HG02938 (cell line): ENCODE measurements around the gene NLRX1.
A peak's percentile ranks its signal among the peaks of the same experiment; 100 is the strongest.
"Not testable (repeated sequence)": the region's sequence is repeated elsewhere in the genome, so short reads cannot be mapped to it uniquely, and the experiment has no call there.

ENCODE experiments used
- ATAC-seq: cut with Tn5 transposase; IDR thresholded peaks from one replicate; pipeline ENCODE4 v1.9.1; 2021; ENCODE audit warnings: mild to moderate bottlenecking, moderate library complexity; ENCODE audit not compliant: unreplicated experiment

NLRX1 gene

GRCh38 chr11:119184399-119184798, 15.9 kb downstream of the NLRX1 start:
- ATAC-seq: not testable (repeated sequence)

- no peak for ATAC-seq
Measured at GRCh38 chr11:119185981-119186634, 17.6 kb downstream of the NLRX1 start.

GRCh38 chr11:119187123-119187892, 18.8 kb downstream of the NLRX1 start:
- no peak for ATAC-seq

- no peak for ATAC-seq
Measured at GRCh38 chr11:119188067-119188466, 19.5 kb downstream of the NLRX1 start.

GRCh38 chr11:119188887-119189286, 20.4 kb downstream of the NLRX1 start:
- no peak for ATAC-seq

- ATAC-seq: no peak
Measured at GRCh38 chr11:119189393-119189792, 20.9 kb downstream of the NLRX1 start.

- no peak for ATAC-seq
Measured at GRCh38 chr11:119190531-119190930, 22.0 kb downstream of the NLRX1 start.

- ATAC-seq: not testable (repeated sequence)
Measured at GRCh38 chr11:119191265-119191664, 22.7 kb downstream of the NLRX1 start.

GRCh38 chr11:119192111-119192510, 23.6 kb downstream of the NLRX1 start:
- no peak for ATAC-seq

GRCh38 chr11:119193001-119193400, 24.5 kb downstream of the NLRX1 start:
- ATAC-seq: no peak

GRCh38 chr11:119193626-119194025, 25.1 kb downstream of the NLRX1 start:
- no peak for ATAC-seq

GRCh38 chr11:119194811-119195440, 26.4 kb downstream of the NLRX1 start:
- no peak for ATAC-seq

- no peak for ATAC-seq
Measured at GRCh38 chr11:119195680-119196079, 27.2 kb downstream of the NLRX1 start.

- ATAC-seq: peak; percentile 52
Measured at GRCh38 chr11:119196833-119197483, 28.4 kb downstream of the NLRX1 start.

- ATAC-seq: no peak
Measured at GRCh38 chr11:119198925-119199324, 30.4 kb downstream of the NLRX1 start.

- not testable (repeated sequence) for ATAC-seq
Measured at GRCh38 chr11:119201236-119201635, 32.7 kb downstream of the NLRX1 start.

- ATAC-seq: no peak
Measured at GRCh38 chr11:119202554-119202953, 34.0 kb downstream of the NLRX1 start.

- no peak for ATAC-seq
Measured at GRCh38 chr11:119204066-119204465, 35.5 kb downstream of the NLRX1 start.

- no peak for ATAC-seq
Measured at GRCh38 chr11:119205080-119205479, 36.6 kb downstream of the NLRX1 start.

GRCh38 chr11:119205574-119206510, 37.3 kb downstream of the NLRX1 start, which contains the start of gene CBL:
TSS of gene CBL (plus strand) at chr11:119206339. CDS start at chr11:119206418, 79 bp downstream.
- ATAC-seq: peak; percentile 77
